HG02588 (cell line): ENCODE results near the gene ANKH.

Source experiments
- ATAC-seq: cut with Tn5 transposase; IDR thresholded peaks from one replicate; pipeline ENCODE4 v1.9.1; 2021; ENCODE audit warnings: mild to moderate bottlenecking, moderate library complexity; ENCODE audit not compliant: unreplicated experiment

Gene ANKH

GRCh38 chr5:14721990-14722656 lies 149.5 kb downstream of the ANKH start:
- no peak for ATAC-seq

- ATAC-seq, result no peak
Measured at GRCh38 chr5:14720236-14720923, 151.2 kb downstream of the ANKH start.

- ATAC-seq, result no peak
Measured at GRCh38 chr5:14718778-14719177, 152.8 kb downstream of the ANKH start.

DNA sequence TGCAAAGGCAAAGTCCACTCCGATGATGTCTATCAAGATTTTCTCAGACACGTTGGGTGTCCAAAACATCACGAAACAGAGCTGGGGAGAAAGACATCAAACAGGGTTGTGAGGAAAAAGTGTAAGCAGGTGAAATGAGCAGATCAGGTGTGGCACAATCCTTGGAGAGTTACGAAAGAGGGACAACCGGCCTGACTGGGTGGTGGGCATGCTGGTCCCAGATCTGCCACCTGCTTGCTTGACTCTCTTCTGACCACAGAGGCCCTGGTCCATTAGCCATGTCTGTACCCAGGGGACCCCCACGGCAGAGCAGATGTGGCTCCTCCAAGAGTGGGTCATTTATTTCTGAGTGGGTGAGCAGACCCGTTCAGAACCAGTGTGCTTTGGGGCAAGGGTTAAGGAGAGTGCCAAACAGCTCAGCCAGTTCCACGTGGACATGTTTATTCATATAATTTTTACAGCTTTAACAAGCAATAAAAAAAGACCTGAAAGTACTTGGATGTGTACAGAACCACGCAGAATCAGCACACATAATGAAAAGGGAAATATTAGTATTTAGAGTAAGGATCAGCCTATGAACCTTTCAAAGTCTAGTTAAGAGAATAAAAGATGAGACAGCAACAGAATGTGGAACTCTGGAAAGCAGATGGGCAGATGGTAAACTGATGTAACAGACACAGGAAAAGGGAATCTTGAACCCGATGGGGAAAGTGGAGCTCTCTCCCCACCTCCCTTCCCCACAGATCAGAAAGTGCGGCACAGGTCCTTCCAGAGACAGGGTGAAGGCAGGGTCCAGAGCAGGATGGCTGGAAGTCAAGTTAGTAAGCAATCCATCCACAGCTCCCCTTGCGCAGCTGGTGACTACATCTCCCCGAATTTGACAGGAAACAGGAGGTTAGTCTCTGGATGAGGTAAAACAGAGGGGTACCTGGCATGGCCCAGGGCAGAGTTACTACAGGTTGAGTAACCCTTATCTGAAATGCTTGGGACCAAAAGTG lies 154.5 kb downstream of the ANKH start:
- ATAC-seq, result no peak

DNA sequence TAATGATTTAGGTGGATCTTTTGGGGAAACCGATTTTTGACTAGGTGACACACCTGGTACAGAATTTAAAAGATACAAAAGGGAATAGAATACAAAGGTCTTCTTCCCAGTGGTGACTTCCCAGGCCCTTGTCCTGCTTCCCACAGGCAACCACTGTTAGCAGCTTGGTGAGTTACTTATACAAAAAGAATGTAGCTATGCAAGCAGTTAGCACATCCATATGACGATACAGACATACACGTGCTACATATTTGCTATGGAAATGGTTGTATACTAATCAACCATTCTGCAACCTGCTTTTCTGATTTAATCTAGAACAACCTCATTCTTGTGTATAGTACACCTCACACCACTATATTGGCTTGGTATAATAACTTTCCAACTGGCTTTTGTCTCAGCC lies 156.1 kb downstream of the ANKH start:
- ATAC-seq, result no peak

DNA sequence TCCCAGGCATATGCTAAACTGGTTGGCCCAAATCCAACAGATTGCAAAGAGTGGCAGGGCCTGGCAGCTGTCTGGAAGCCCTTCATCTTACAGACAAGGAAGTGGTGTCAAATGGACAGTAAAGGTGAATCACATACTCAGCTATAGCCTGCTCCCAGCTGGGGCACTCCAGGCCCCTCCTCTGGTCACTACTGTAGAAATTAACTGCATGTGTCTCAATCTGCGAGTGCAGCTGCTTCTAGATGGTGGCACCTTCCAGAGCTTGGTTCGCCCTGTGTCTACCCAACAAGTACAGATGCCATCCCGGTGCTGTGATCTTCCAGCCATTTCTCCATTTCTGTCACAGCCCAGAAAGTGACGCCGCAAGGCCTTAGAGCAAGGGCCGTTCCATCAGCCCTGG lies 156.9 kb downstream of the ANKH start:
- no peak for ATAC-seq

- ATAC-seq, result no peak
Measured at GRCh38 chr5:14713476-14714390, 157.8 kb downstream of the ANKH start.

GRCh38 chr5:14712666-14713065 lies 158.9 kb downstream of the ANKH start:
- ATAC-seq, result no peak

DNA sequence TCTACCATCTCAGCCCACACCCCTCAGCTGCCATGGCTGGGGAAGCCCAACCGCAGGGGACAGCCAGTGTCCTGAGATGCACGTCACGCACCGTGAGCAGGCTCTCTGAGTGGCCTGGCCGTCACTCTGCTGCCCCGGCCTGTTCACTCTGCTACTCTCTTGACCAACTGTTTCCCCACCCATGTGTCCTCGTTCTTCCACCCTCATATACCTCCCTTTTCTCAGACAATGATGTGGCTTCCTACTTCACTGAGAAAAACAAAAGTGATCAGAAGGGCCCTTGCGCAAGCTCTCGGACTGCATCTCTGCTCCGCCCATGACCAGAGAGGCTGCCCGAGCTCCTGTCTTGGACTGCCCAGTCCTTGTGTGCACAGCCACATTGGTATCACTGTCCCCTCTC lies 159.4 kb downstream of the ANKH start:
- ATAC-seq, result no peak

- ATAC-seq, result no peak
Measured at GRCh38 chr5:14710313-14710994, 161.1 kb downstream of the ANKH start.

DNA sequence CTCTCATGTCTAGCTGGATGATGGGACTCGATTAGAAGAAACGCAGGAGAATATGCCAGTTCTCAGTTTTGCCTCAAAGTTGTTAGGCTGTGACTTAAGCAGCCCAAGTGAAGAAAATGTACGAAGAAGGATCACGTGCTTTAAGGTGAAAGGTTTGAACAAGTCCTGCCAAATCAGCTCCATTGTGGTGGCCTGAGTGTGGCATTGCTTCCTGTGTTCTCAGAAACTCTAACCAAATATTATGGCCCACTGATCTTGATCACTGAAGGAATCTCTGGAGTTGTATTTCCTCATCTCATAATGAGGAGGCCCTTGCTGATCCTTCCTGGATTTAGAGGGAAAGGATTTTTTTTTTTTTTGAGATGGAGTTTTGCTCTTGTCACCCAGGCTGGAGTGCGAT lies 163.0 kb downstream of the ANKH start:
- ATAC-seq, result no peak

GRCh38 chr5:14707811-14708390 lies 163.7 kb downstream of the ANKH start:
- no peak for ATAC-seq

DNA sequence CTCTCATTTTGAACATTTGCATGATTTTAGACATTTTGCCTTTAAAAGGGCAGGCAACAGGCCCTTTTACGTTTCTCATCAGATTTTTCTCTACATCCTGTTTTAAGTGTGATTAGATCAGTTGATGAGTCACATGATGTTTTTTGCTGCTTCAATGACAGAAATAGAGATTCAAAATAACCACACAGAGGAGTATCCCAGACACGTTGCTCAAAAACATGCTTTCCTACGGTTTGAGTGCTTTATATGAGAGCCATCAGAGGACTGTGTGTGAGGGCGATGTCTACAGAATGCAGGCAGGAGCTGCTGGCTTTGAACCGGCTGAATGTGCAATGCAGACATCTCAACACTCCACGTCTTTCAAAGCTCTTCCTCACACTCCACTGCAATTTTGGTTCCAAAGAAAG lies 165.0 kb downstream of the ANKH start:
- ATAC-seq, result no peak

DNA sequence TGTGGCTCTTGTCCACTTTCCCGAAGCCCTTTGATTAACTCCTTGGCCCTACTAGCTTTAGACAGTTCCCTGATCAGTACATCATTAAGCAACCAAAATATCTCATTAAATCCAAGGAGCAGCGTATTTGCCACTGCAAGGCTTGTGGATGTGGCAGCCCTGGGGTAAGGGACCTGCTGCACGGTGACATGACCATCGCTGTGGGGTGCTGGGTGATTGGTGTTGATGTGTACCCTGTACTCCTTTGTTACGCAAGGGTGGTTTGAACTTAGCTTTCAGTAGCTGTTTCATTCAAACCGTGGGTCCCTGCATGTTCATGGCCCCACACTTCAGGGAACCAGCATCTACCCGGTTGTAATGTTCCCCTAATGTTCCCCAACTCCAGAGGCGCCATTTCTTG lies 166.0 kb downstream of the ANKH start:
- no peak for ATAC-seq

DNA sequence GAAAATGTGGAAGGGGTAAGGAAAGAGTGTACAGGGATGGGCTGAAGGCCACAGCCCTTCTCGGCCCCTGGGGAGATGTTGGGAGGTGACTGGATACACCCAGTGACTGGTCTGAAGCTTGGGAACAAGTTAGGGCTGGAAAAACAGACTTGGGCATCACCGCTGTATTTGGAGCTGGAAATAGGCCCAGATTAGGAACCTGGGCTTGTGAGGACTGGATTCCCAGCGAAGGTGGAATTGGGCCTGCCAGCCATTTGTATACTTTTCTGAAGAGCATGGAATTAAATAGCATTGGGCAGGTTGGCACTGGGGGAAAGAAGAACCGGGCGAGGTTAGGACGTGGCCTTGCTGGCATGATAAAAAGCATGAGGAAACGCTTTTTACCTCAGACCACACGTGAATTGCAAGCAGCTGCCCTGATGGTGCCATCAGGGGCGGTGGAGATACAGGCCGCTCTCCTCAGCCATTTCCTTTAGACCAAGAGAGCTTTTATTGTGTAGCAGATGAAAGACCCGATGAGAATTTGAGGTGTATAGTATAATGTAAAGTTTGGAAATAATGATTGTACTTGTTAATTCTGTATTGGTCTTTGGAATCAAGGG lies 169.2 kb downstream of the ANKH start:
- ATAC-seq, result no peak

DNA sequence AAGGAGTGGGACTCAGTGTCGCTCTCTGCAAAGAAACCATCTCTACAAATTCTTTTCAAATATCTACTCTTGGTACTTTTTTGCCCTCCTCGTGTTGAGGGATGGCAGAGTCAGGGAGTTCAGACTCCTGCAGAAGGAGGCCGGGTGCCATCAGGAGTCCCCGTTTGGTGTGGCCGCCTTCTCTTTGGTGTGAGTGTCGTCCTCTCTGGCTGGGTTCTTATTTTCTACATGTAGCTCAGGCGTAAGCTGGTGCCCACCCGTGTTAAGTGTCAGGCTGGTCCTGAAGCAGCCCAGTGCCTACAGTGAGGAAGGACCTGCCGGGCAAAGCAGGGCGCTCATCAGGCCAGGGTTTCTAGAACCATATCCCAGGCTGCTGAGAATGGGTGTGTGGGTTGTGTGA lies 170.0 kb downstream of the ANKH start:
- ATAC-seq, result no peak

DNA sequence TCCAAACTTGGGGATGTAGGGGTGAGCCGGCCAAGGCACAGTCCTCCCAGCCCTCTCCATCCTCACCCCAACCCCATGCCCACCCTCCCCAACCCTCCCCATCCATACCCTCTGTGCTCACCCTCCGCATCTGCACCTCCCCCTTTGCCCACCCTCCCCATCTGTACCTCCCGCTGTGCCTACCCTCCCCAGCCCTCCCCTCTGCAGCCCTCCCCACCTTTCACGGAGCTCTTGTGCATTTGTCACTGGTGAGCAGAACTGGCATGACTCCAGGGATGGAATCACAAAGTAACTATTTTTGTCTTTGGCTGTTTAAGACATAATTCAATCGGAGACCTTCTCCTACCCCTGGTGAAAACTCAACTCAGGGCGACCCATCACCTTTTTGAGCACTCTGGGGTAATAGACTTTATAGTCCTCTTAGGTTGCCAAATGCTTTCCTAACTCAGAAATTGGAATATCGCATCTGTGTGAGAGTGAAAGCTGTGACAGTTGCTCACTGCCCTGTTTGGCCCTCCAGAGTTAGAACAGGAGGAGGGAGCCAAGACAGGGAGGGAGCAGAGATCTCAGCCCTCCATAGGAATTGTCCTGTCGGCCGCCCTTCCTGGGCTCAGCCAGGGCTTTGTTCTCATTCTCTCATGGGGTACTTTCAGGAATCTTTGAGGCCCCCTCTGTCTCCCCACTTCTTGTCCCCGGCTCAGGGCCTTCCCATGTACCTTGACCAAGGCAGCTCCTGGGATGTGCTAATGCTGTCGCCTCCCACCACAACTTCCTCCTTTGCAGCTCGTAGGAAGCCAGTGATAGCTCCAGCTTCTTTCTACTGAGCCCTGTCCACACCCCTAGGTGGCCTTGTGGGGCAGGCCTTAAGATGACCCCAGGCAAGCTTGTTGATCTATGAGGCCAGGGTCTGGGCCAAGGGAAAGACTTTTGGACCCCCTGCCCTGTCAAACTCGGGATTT lies 170.8 kb downstream of the ANKH start:
- no peak for ATAC-seq

- ATAC-seq, result no peak
Measured at GRCh38 chr5:14699807-14700400, 171.7 kb downstream of the ANKH start.
